Stimulated activated naive CD4-positive, alpha-beta T cell (primary cell): ENCODE measurements around the gene IFITM2.
A peak's percentile ranks its signal among the peaks of the same experiment; 100 is the strongest.

Source experiments
- DNase-seq, 6 experiments: peaks; one replicate each; lab custom pipeline; 2025; lab: John Stamatoyannopoulos, UW

Gene IFITM2

GRCh38 chr11:281486-282161 is 26.0 kb upstream of the IFITM2 start:
- peak in 2 of 6 experiments; percentile 55 to 69 for DNase-seq

- no peak for DNase-seq
Observed at GRCh38 chr11:282171-282570, 25.4 kb upstream of the IFITM2 start.

- no peak for DNase-seq
Observed at GRCh38 chr11:282630-283360, 24.8 kb upstream of the IFITM2 start.

- no peak for DNase-seq
Observed at GRCh38 chr11:283405-284104, 24.1 kb upstream of the IFITM2 start.

- no peak for DNase-seq
Observed at GRCh38 chr11:284105-285020, 23.3 kb upstream of the IFITM2 start.

GRCh38 chr11:285021-285893 is 22.4 kb upstream of the IFITM2 start:
- no peak for DNase-seq

GRCh38 chr11:285894-286220 is 21.8 kb upstream of the IFITM2 start:
- DNase-seq: no peak

- peak; percentile 78 to 88 (median 83) for DNase-seq
Observed at GRCh38 chr11:286977-287820, 20.4 kb upstream of the IFITM2 start.

GRCh38 chr11:287821-288477 is 19.7 kb upstream of the IFITM2 start:
- peak in 3 of 6 experiments; percentile 81 to 83 (median 83) for DNase-seq

- peak in 5 of 6 experiments; percentile 49 to 64 (median 61) for DNase-seq
Observed at GRCh38 chr11:288478-289397, 18.9 kb upstream of the IFITM2 start, which contains the start of gene PGGHG. TSS of gene PGGHG (plus strand) at chr11:289126. CDS start at chr11:289817, 691 bp downstream.

- DNase-seq: peak; percentile 29 to 72 (median 50)
Observed at GRCh38 chr11:289398-289711, 18.3 kb upstream of the IFITM2 start.

GRCh38 chr11:289712-290620 is 17.6 kb upstream of the IFITM2 start:
- DNase-seq: peak in 2 of 6 experiments; percentile 46 to 70

GRCh38 chr11:290621-291231 is 16.9 kb upstream of the IFITM2 start:
- no peak for DNase-seq

GRCh38 chr11:291281-292210 is 16.1 kb upstream of the IFITM2 start:
- no peak for DNase-seq

GRCh38 chr11:292211-293121 is 15.2 kb upstream of the IFITM2 start:
- DNase-seq: no peak
